Activated T-helper 2 cell treated with anti-CD3 and anti-CD28 coated beads, Interferon-gamma antibody, Interleukin-2, Interleukin-4, amounts not matched to agents 10 μg/mL and 5 μg/mL and 100 μg/mL, durations not matched to agents 14 hours and 24 hours and 36 hours (primary cell): ENCODE measurements around the gene ERCC2. TPM values are rescaled to one million over a fixed set of nuclear protein-coding genes. Genes with fewer than 3 reads are reported as not detected.
"Not testable (repeated sequence)": the region's sequence is repeated elsewhere in the genome, so short reads cannot be mapped to it uniquely, and the experiment has no call there.

Experiments used
- DNase-seq: peaks from one replicate; pipeline ENCODE4 v3.0.0; 2021; ENCODE audit warnings: low spot score
- H3K27ac Mint-ChIP-seq: one replicate; pipeline ENCODE4 v1.8.0; 2021; ENCODE audit warnings: mixed read lengths
- H3K27me3 Mint-ChIP-seq: one replicate; pipeline ENCODE4 v1.8.0; 2021; ENCODE audit warnings: low read depth, mixed read lengths
- H3K36me3 Mint-ChIP-seq: one replicate; pipeline ENCODE4 v1.8.0; 2021; ENCODE audit warnings: low read depth, mixed read lengths
- H3K4me1 Mint-ChIP-seq: one replicate; pipeline ENCODE4 v1.8.0; 2021; ENCODE audit warnings: low read depth, mixed read lengths
- H3K4me3 Mint-ChIP-seq: one replicate; pipeline ENCODE4 v1.8.0; 2021; ENCODE audit warnings: low read depth, mild to moderate bottlenecking, moderate library complexity, mixed read lengths
- H3K9me3 Mint-ChIP-seq: one replicate; pipeline ENCODE4 v1.8.0; 2021; ENCODE audit warnings: mixed read lengths
- intact Hi-C: fragments of 100-400 bp; cut with micrococcal nuclease; formaldehyde crosslinking; loops from one replicate; pipeline ENCODE4 v1.15.1; 2023
- total RNA-seq: library from RNA; stranded (reverse); gene quantifications from 2 replicates; pipeline ENCODE4 v1.2.3, GENCODE V29; 2022

ERCC2 gene
- 32.6 and 34.5 TPM in 2 replicates for total RNA-seq

DNA sequence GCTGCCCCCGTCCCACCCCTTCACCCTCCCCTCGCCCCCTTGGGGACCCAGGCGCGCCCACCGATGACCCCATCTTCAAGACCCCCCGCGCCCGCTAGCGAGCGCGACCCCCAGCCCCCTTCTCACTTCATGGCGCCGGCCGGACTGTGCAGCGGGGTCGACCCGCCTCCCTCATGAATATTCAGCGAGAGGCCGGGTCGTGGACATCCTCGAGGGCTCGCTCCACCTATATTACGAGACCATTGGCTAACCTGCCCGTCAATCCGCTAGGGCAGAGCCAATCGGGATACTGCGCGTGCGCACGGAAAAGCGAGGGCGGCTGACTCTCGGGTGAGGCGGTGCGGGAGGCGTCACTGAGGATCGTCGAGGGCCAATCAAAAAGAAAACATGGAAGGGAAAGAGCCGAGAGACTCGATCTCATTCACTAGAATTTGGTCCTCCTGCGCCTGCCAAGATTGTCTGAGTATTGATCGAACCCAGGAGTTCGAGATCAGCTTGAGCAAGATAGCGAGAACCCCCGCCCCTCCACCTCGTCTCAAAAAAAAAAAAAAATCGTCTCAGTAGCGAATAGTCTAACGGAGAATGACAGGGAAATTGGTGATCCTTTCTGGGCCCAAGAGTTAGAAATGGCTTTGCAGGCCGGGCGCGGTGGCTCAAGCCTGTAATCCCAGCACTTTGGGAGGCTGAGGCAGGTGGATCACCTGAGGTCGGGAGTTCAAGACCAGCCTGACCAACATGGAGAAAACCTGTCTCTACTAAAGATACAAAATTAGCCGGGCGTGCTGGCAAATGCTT is at the start of gene ERCC2:
Gene ERCC2, minus strand, starts transcription at position 164 of the 795 bp plus-strand sequence. Its CDS starts 33 bp downstream, at position 131.
- H3K36me3 Mint-ChIP-seq: peaks cover 6% of the 10 kb centered on the region
- peaks cover 14% of the 10 kb centered on the region for H3K4me1 Mint-ChIP-seq
- peak; percentile 100 for DNase-seq
- H3K27me3 Mint-ChIP-seq: no peaks in the 10 kb centered on the region
- intact Hi-C loops: loop anchor here (1.0 to 5.0 kb wide), 3 partner anchors 52 to 109 kb away; partner anchors contain the start of gene ERCC1
- peak within 1 kb of the TSS; percentile 99 for H3K27ac Mint-ChIP-seq
- no peaks in the 10 kb centered on the region for H3K9me3 Mint-ChIP-seq
- peak within 1 kb of the TSS; percentile 87 for H3K4me3 Mint-ChIP-seq

DNA sequence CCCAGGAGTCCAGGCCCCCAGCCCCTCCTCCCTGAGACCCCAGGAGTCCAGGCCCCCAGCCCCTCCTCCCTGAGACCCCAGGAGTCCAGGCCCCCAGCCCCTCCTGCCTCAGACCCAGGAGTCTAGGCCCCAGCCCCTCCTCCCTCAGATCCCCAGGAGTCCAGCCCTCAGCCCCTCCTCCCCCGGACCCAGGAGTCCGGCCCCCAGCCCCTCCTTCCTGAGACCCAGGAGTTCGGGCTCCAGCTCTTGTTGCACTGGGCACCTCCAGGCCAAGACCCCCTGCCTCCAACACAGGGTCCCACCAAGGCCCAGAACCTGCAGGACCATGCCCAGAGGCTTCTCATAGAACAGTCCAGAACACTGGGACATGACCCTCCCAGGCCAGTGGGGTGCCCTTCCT is 49.5 kb upstream of the ERCC2 start:
- H3K27ac Mint-ChIP-seq: no peak overlapping the region
- intact Hi-C loops: loop anchor here (5.0 to 10.0 kb wide), 3 partner anchors 48 to 222 kb away; partner anchors contain the start of genes ERCC2 and OPA3
- H3K4me3 Mint-ChIP-seq: no peak overlapping the region
- no peak for DNase-seq
- no peaks in the 10 kb centered on the region for H3K9me3 Mint-ChIP-seq
- H3K4me1 Mint-ChIP-seq: peaks cover 32% of the 10 kb centered on the region
- H3K27me3 Mint-ChIP-seq: no peaks in the 10 kb centered on the region
- peaks cover 56% of the 10 kb centered on the region for H3K36me3 Mint-ChIP-seq

DNA sequence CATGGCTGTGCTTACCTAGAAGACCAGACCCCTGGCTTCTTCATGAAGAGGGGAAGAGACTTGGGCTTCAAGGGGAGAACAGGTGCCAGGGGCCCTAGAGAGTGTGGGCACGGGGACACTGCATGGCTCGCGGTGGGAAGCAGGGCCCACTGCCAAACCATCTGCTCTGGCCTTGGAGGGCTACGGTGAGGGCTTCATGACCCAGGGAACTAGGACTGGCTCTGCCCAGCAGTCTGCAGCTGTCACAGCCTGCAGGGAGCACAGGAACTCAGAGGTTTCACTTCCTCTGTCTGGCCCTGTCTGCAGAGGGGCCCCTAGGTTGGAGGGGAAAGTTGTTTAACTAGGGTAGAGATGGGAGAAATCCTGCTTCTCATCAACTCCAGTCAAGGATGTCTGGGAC is 49.0 kb upstream of the ERCC2 start:
- Mint-ChIP-seq H3K9me3 (no peaks in the 10 kb centered on the region), H3K4me3 (peak overlapping the region; percentile 37), H3K27me3 (no peaks in the 10 kb centered on the region), H3K27ac (peak overlapping the region; percentile 5), H3K36me3 (peaks cover 61% of the 10 kb centered on the region), H3K4me1 (peaks cover 28% of the 10 kb centered on the region)
- DNase-seq: no peak
- intact Hi-C loops: no loop called here

DNA sequence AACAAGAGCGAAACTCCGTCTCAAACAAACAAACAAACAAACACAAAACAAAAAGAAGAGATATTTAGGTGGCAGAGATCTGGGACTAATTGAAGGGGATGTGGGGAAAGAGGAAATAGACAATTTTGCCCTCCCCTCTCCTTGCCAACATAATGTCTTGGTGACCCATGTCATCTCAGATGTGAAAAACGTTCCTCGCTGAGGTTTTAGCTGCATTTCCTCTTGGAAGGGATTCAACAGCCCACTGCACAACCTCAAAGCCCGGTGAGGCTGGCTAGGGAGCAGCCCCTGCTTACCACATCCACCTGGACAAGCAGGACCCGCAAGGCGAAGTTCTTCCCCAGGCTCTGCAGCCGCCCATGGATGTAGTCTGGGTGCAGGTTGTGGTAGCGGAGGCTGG is 48.4 kb upstream of the ERCC2 start:
- intact Hi-C loops: no loop called here
- Mint-ChIP-seq H3K4me1 (peaks cover 25% of the 10 kb centered on the region), H3K4me3 (no peak overlapping the region), H3K36me3 (peaks cover 67% of the 10 kb centered on the region), H3K27me3 (no peaks in the 10 kb centered on the region), H3K27ac (peak overlapping the region; percentile 62), H3K9me3 (no peaks in the 10 kb centered on the region)
- no peak for DNase-seq

DNA sequence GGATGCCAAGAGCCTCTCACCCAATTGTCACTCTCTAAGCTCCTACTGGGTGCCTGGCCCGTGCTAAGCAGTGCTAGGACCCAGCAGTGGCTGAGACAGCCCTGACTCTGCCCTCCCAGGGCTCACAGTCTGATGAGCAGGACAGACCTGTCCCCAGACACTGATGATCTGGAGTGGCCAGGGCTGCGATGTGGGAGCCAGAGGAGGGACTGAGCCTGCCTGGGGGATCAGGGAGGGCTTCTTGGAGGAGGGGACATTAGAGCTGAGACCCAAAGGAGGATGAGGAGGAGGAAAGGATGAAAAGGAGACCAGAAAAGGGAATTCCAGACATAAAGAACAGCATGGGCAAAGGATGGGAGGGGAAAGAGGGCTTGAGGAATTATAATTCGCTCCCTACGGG is 46.8 kb upstream of the ERCC2 start:
- Mint-ChIP-seq H3K36me3 (peaks cover 75% of the 10 kb centered on the region), H3K4me3 (no peak overlapping the region), H3K9me3 (no peaks in the 10 kb centered on the region), H3K27ac (no peak overlapping the region), H3K4me1 (peaks cover 15% of the 10 kb centered on the region), H3K27me3 (no peaks in the 10 kb centered on the region)
- intact Hi-C loops: no loop called here
- no peak for DNase-seq

DNA sequence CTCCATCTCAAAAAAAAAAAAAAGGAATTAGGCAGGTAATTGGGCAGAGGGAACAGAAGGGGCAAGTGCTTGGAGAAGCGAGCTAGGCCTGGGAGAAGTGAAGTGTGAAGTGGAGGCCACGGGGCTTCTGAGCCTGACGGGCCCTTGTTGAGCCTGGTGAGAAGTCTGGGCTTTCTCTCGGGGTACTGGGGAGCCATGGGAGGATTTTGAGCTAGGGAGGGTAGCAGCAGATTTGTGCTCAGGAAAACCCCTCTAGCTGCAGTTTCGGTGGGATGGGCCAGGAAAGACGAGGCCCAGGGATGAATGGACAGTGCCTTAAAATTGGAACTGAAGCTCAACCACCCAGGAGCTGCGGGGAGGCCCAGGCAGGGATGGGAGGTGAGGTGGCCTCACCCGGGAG is 44.1 kb upstream of the ERCC2 start:
- no peaks in the 10 kb centered on the region for H3K27me3 Mint-ChIP-seq
- no peak overlapping the region for H3K4me3 Mint-ChIP-seq
- peaks cover 4% of the 10 kb centered on the region for H3K4me1 Mint-ChIP-seq
- H3K9me3 Mint-ChIP-seq: no peaks in the 10 kb centered on the region
- DNase-seq: no peak
- no peak overlapping the region for H3K27ac Mint-ChIP-seq
- intact Hi-C loops: no loop called here
- peaks cover 69% of the 10 kb centered on the region for H3K36me3 Mint-ChIP-seq

DNA sequence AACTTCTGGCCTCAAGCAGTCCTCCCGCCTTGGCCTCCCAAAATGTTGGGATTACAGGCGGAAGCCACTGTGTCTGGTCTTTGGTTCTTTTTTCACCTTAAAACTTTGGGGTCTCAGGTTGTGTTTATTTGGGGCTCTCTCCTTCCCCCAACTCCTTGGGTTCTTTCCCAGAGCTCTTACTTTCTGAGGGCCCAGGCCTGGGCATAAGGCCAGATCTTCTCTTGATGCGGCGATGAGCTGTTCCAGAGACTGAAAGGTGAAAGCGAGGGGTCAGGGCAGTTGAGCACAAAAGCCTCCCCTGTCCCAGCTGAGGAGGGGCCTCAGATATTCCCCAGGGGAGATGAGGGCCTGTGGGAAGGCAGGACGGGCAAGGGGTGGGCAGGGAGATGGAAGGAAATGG is 43.1 kb upstream of the ERCC2 start:
- Mint-ChIP-seq H3K4me3 (no peak overlapping the region), H3K4me1 (peaks cover 7% of the 10 kb centered on the region), H3K9me3 (no peaks in the 10 kb centered on the region), H3K27ac (no peak overlapping the region), H3K27me3 (no peaks in the 10 kb centered on the region), H3K36me3 (peaks cover 72% of the 10 kb centered on the region)
- intact Hi-C loops: no loop called here
- DNase-seq: no peak

DNA sequence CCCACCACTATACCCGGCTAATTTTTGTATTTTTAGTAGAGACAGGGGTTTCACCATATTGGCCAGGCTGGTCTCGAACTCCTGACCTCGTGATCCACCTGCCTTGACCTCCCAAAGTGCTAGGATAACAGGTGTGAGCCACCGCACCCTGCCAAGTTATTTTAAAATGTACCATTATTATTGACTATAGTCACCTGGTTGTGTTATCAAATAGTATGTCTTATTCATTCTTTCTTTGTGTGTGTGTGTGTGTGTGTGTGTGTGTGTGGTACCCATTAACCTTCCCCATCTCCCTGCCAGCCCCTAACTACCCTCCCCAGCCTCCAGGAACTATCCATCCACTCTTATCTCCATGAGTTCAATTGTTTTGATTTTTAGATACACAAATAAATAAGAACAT is 40.0 kb upstream of the ERCC2 start:
- peaks cover 19% of the 10 kb centered on the region for H3K4me1 Mint-ChIP-seq
- intact Hi-C loops, DNase-seq, H3K27ac Mint-ChIP-seq, H3K27me3 Mint-ChIP-seq, H3K4me3 Mint-ChIP-seq, H3K9me3 Mint-ChIP-seq: not testable (repeated sequence)
- H3K36me3 Mint-ChIP-seq: peaks cover 57% of the 10 kb centered on the region

DNA sequence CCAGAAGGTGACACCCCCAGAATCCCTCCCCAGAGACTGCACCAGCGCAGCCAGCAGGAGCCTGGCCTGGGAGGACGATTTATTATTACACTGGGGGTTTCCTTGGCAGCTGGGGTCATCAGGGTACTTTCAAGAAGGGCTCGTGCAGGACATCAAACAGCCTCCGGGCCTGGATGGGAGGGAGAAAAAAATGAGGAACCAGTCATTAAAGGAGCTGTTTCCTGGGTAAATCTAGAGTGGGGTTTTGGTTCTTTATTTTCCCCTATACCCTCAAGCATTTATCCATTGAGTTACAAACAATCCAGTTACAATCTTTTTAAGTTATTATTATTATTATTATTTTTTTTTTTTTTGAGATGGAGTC is 39.2 kb upstream of the ERCC2 start:
- Mint-ChIP-seq H3K9me3 (no peaks in the 10 kb centered on the region), H3K4me3 (no peak overlapping the region), H3K36me3 (peaks cover 53% of the 10 kb centered on the region), H3K27me3 (no peaks in the 10 kb centered on the region), H3K27ac (no peak overlapping the region), H3K4me1 (peaks cover 23% of the 10 kb centered on the region)
- intact Hi-C loops: loop anchor here (5.0 kb wide), 1 partner anchor 317 kb away; the partner anchor contains the start of gene PPP1R37
- DNase-seq: no peak

DNA sequence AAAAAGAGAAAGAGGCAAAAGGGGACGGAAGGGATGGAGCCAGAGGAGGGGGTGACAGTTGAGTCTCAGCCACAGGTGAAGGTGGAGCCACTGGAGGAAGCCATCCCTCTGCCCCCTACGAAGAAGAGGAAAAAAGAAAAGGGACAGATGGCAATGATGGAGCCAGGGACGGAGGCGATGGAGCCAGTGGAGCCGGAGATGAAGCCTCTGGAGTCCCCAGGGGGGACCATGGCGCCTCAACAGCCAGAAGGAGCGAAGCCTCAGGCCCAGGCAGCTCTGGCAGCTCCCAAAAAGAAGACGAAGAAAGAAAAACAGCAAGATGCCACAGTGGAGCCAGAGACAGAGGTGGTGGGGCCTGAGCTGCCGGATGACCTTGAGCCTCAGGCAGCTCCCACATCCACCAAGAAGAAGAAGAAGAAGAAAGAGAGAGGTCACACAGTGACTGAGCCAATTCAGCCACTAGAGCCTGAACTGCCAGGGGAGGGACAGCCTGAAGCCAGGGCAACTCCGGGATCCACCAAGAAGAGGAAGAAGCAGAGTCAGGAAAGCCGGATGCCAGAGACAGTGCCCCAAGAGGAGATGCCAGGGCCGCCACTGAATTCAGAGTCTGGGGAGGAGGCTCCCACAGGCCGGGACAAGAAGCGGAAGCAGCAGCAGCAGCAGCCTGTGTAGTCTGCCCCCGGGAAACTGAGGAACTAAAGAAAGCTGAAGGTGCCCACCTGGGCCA is 38.6 kb upstream of the ERCC2 start:
- Mint-ChIP-seq H3K27ac (no peak overlapping the region), H3K27me3 (peaks cover 2% of the 10 kb centered on the region), H3K4me1 (peaks cover 28% of the 10 kb centered on the region), H3K4me3 (no peak overlapping the region), H3K36me3 (peaks cover 48% of the 10 kb centered on the region), H3K9me3 (no peaks in the 10 kb centered on the region)
- intact Hi-C loops: loop anchor here (5.0 kb wide), 1 partner anchor 317 kb away; the partner anchor contains the start of gene PPP1R37
- DNase-seq: no peak

DNA sequence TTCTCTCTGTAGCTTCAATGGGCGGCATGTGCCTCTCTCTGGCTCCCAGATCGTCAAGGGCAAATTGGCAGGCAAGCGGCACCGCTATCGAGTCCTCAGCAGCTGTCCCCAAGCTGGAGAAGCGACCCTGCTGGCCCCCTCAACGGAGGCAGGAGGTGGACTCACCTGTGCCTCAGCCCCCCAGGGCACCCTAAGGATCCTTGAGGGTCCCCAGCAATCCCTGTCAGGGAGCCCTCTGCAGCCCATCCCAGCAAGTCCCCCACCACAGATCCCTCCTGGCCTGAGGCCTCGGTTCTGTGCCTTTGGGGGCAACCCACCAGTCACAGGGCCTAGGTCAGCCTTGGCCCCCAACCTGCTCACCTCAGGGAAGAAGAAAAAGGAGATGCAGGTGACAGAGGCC is 37.7 kb upstream of the ERCC2 start:
- H3K27me3 Mint-ChIP-seq: peaks cover 9% of the 10 kb centered on the region
- H3K9me3 Mint-ChIP-seq: no peaks in the 10 kb centered on the region
- H3K36me3 Mint-ChIP-seq: peaks cover 39% of the 10 kb centered on the region
- intact Hi-C loops: loop anchor here (5.0 kb wide), 1 partner anchor 316 kb away; the partner anchor contains the start of gene PPP1R37
- no peak overlapping the region for H3K27ac Mint-ChIP-seq
- H3K4me3 Mint-ChIP-seq: peak overlapping the region; percentile 76
- DNase-seq: no peak
- peaks cover 33% of the 10 kb centered on the region for H3K4me1 Mint-ChIP-seq

DNA sequence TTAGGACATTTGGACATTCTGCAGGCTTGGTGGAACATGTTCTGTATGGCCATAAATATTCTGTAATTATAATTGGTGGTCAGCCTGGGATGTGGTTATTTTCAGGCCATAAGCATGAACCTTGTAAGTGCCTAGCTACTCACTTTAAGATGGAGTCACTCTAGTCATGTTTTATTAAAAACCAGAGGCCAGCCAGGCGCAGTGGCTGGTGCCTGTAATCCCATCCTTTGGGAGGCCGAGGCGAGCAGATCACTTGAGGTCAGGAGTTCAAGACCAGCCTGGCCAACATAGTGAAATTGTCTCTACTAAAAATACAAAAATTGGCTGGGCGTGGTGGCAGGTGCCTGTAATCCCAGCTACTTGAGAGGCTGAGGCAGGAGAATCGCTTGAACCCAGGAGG is 37.2 kb upstream of the ERCC2 start:
- intact Hi-C loops: loop anchor here (5.0 kb wide), 1 partner anchor 315 kb away; the partner anchor contains the start of gene PPP1R37
- not testable (repeated sequence) for H3K9me3 Mint-ChIP-seq, H3K27ac Mint-ChIP-seq, DNase-seq
- Mint-ChIP-seq H3K27me3 (peaks cover 11% of the 10 kb centered on the region), H3K4me3 (peak overlapping the region; percentile 99), H3K36me3 (peaks cover 35% of the 10 kb centered on the region), H3K4me1 (peaks cover 37% of the 10 kb centered on the region)

DNA sequence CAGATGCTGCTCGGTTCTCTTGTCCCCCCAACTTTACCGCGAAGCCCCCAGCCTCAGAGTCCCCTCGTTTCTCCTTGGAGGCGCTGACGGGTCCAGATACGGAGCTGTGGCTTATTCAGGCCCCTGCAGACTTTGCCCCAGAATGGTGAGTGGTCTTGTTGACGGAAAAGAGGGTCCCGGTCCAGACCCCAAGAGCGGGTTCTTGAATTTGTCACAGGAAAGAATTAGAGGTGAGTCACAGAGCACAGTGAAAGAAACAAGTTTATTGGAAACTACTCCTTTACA is 36.7 kb upstream of the ERCC2 start:
- Mint-ChIP-seq H3K4me3 (peak overlapping the region; percentile 99), H3K27me3 (peaks cover 11% of the 10 kb centered on the region), H3K36me3 (peaks cover 30% of the 10 kb centered on the region), H3K4me1 (peaks cover 37% of the 10 kb centered on the region), H3K27ac (no peak overlapping the region), H3K9me3 (no peaks in the 10 kb centered on the region)
- intact Hi-C loops: loop anchor here (5.0 kb wide), 1 partner anchor 315 kb away; the partner anchor contains the start of gene PPP1R37
- DNase-seq: no peak
